Cardiac septum (tissue), 1 donor: ENCODE results near the gene ZNF888. TPM values are rescaled to one million over a fixed set of nuclear protein-coding genes. Genes with fewer than 3 reads are reported as not detected.
A peak's percentile ranks its signal among the peaks of the same experiment; 100 is the strongest.
"Not testable (repeated sequence)": the region's sequence is repeated elsewhere in the genome, so short reads cannot be mapped to it uniquely, and the experiment has no call there.

Source experiments
- DNase-seq: peaks from one replicate; pipeline ENCODE4 v3.0.0-alpha.2; 2020; ENCODE audit warnings: low spot score
- intact Hi-C: fragments of 100-400 bp; cut with DNase I; formaldehyde crosslinking; loops from one replicate; pipeline ENCODE4 v1.14.0; 2022
- total RNA-seq: library from RNA; stranded (reverse); fragmentation: NEBNext Ultra II Directional; extraction: Animal tissue kit (Norgen Biotek cat#: 25700); gene quantifications from one replicate; pipeline ENCODE4 v1.2.1, GENCODE V29; 2021
- donor health status: DM: no; HTN: no; CAD: no.

Gene ZNF888
- total RNA-seq, 1 donor from 2014 or later = 1.3 TPM

DNA sequence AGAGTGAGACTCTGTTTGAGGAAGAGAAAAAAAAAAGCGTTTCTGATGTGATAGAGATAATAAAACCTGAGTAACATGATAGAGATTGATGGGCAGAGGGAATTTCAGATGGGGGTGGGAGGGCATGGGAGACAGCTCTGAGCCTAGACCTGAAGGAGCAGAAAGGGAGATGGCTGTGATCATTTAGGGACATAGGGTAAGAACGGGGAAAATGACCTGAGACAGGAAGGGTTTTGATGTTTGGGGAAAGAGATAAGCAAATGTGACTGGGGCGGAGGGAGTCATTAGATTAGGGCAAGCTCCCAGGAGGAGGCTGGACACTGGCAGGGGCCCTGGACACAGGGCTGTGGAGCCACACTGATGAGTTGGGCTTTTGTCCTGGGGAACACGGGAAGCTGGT lies 31.9 kb downstream of the ZNF888 start:
- no peak for DNase-seq
- intact Hi-C loops = no loop called here

DNA sequence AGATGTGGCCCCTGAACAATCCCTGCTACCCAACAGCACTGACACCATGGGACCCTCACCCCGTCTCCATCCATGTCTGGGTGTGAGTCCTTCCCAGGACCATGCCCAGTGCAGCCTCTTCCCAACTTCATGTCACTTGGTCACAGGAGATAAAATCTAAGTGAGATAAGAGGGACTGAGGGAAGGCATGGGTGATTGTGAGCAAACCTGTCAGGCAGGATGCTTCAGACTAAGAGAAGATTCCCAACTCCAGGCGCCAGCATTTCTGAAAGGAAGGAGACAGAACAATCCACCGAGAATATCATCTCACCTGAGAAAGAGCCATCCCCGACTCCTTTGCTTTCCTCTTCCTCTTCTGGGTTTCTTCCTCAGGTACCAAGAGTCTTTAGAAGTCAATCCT lies 33.3 kb downstream of the ZNF888 start:
- DNase-seq = no peak
- intact Hi-C loops = no loop called here

DNA sequence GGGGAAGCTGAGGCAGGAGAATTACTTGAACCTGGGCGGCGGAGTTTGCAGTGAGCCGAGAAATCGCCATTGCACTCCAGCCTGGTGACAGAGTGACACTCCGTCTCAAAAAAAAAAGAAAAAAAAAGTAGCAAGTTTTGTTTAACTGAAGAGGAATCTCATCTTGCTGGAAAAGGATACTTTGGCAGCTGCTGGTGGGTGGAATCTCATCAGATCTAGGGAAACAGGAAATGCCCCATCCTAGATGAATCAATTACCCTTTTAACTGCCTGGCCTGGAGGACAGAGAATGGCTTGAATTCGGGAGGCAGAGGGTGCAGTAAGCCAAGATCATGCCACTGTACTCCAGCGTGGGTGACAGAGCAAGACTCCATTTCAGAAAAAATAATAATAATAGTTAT lies 34.2 kb downstream of the ZNF888 start:
- intact Hi-C loops = no loop called here
- DNase-seq = no peak

DNA sequence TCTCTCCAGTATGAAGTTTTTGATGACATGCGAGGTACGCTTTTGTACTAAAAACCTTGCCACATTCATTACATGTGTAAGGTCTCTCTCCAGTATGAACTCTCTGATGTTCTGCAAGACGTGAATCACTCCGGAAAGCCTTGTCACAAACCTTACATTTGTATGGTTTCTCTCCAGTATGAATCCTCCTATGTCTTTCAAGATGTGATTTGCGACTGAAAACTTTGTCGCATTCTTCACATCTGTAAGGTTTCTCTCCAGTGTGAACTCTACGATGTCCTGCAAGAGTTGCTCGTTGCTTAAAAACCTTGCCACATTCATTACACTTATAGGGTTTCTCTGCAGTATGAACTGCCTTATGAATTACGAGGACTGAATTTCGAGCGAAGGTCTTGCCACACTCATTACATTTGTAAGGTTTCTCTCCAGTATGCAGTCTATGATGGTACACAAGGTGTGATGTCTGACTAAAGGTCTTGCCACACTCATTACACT lies 42.3 kb downstream of the ZNF888 start:
- no peak for DNase-seq
- intact Hi-C loops = no loop called here

DNA sequence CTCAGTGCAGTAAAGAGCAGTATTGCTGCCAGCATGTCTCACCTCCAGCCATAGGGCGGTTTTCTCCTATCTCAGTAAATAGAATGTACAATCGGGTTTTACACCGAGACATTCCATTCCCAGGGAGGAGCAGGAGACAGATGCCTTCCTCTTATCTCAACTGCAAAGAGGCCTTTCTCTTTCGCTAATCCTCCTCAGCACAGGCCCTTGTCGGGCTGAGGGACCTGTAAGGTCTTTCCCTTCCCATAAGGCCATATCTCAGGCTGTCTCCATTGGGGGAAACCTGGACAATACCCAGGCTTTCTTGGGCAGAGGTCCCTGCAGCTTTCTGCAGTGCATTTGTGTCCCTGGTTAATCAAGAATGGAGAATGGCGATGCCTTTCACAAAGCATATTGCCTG lies 50.2 kb downstream of the ZNF888 start:
- DNase-seq, intact Hi-C loops: not testable (repeated sequence)

DNA sequence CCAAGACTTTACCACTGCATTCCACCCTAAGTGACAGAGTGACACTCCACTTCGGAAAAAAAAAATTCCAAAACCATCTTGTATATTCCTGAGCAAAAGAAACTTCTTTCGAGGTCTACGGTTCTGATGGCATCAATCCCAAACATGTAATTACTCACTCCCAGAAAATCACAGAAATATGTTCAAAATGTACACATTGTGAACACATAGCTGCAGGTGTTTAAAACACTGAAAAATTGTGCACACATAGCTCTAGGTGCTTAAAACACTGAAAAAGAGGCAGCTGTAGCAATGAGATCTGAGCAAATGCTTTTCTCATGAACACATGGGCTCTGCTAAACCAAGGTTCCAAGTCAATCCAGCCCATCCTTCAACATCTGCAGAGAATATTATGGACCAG lies 51.8 kb downstream of the ZNF888 start:
- DNase-seq = no peak
- intact Hi-C loops = no loop called here

DNA sequence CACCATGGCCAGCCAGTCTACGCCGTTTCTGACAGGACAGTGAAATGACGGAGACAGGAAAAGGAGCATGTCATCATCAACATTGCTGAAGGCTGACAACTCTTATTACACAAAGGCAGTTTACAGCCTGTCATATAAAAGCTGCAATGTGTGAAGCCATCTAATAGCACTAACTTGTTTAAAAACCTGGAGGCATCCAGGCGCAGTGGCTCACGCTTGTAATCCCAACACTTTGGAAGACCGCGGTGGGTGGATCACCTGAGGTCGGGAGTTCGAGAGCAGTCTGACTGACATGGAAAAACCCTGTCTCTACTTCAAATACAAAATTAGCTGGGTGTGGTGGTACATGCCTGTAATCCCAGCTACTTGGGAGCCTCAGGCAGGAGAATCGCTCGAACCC lies 55.2 kb downstream of the ZNF888 start:
- DNase-seq, intact Hi-C loops: not testable (repeated sequence)

DNA sequence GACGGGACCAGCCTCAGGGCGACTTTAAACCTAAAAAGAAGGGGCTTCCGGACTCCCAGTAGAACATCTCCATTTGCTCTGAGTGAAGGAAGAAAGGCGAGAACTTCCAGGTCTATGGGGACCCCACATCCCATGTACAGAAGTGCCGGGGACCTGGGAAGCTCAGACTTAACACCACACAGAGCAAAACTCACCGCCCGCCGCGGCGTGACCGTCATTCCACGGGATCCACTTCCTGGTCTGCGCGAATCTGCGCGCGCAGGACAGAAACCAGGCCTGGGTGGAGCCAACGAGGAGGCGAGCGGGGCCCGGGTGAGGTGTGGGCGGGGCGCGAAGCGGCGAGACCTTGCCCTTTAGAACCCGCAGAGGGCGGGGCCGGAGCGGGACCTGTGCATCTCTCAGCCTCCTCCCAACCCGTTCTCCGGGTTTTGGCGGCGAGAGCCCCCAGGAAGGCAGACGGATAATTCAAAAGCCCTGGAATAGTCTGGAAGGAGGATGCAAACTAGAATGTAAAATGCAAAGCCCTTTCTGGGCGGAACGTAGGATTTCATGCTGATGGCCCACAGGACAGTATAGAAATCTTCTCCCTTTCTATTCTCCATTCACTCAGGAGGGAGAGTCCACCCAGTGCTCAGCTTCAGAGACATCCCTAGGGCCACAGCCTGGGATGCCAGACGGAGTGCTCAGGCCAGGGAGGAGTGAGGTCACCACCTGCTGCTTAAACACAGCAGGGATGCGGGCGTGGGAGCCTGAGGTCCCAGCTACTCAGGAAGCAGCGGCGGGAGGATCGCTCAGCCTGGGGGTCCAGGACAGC lies 65.6 kb downstream of the ZNF888 start, which contains the start of gene ZNF468:
Gene ZNF468 (minus strand): TSS at position 242 of the 814 bp plus-strand sequence. CDS start 3,347 bp downstream, outside the sequence.
- DNase-seq = peak; percentile 92
- intact Hi-C loops = not testable (repeated sequence)

DNA sequence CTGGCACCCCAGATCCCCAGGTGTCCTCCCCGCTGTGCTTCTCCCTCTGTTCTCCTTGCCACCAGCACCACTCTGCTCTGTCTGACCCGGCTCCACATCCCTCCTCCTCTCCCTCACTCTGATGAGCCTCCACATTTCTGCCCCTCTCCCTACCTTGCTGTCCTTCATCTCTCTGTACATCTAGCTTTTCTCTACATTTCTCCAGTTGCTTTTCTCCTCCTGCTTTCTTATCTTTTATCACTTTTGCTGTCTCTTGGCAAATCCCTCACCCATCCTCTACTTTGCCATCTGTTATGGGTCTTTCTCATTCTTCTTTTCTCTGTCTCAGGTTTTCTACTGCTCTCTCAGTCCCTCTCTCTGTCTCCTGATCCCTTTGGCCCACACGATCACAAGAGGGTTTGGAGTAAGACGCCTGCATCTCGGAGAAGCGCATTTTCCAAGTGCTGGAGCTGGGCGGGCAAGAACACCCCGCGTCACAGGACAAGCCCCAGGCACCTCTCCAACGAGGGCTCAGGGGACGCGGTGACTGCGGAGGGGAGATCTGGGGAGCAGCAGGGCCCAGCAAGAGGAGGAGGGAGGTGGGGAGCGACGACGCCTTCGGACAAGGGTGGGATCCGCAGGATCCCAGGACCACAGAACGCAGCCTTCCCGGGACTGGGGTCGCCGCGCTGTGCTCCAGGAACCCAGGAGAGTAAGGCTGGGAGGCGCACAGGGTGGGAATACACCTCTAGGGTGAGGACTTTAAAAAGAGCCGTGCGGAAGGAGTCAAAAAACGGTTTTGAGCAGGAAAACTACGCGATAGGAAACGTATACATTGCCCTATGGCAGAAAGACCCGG lies 66.5 kb downstream of the ZNF888 start:
- intact Hi-C loops = not testable (repeated sequence)

More for the DNA sequence above, 66.5 kb downstream of the ZNF888 start:
- DNase-seq = not testable (repeated sequence)

Other genes starting within 250 kb of the ZNF888 start
- 6.8 TPM for gene ZNF611, start 188.4 kb downstream of the ZNF888 start, total RNA-seq
- gene ZNF600, start 136.6 kb downstream of the ZNF888 start, total RNA-seq = 2.2 TPM
- gene ZNF28, start 101.8 kb downstream of the ZNF888 start, total RNA-seq = 8.0 TPM
- 7.8 TPM for gene ZNF468, start 65.8 kb downstream of the ZNF888 start, total RNA-seq
- gene ZNF320, start 25.8 kb downstream of the ZNF888 start, total RNA-seq = 9.2 TPM
- 5.2 TPM for gene ZNF816, start 39.5 kb upstream of the ZNF888 start, total RNA-seq
- gene ERVV-1, start 90.5 kb upstream of the ZNF888 start, total RNA-seq = not detected
- not detected for gene ERVV-2, start 121.3 kb upstream of the ZNF888 start, total RNA-seq
- gene ZNF160, start 180.0 kb upstream of the ZNF888 start, total RNA-seq = 16.8 TPM
- gene ZNF415, start 209.5 kb upstream of the ZNF888 start, total RNA-seq = 20.9 TPM
- gene ZNF347, start 235.6 kb upstream of the ZNF888 start, total RNA-seq = 7.7 TPM